Kidney (tissue), 14 donors: ENCODE data around the gene MAN1A1. TPM values are rescaled to one million over a fixed set of nuclear protein-coding genes. Genes with fewer than 3 reads are reported as not detected.

ENCODE experiments used
- DNase-seq, 5 donors: peaks; one replicate each; pipeline ENCODE4 v3.0.0-alpha.2; 2013 to 2020
- FAIRE-seq: peaks from 2 replicates; lab custom pipeline; 2012; peaks lifted over from hg19 to GRCh38; lab: Jason Lieb, UNC
- H3K27ac ChIP-seq, 2 donors: one replicate each; pipeline ENCODE4 v1.7.0; 2013; ENCODE audit warnings: low read depth in 2 of 2, low read length in 2 of 2, inconsistent platforms in 1 of 2
- H3K27me3 ChIP-seq: one replicate; pipeline ENCODE4 v1.7.1; 2013; ENCODE audit warnings: low read length, inconsistent platforms; ENCODE audit not compliant: control insufficient read depth, insufficient read depth
- H3K36me3 ChIP-seq, 3 donors: one replicate each; pipeline versions ENCODE4 v1.7.0 to v1.7.1; 2013; ENCODE audit warnings: low read length in 3 of 3, control low read depth in 1 of 3, inconsistent platforms in 1 of 3; ENCODE audit not compliant: insufficient read depth in 3 of 3, control insufficient read depth in 2 of 3
- H3K4me1 ChIP-seq, 3 donors: one replicate each; pipeline versions ENCODE4 v1.7.0 to v1.7.1; 2013; ENCODE audit warnings: low read length in 3 of 3, inconsistent platforms in 1 of 3, low read depth in 1 of 3; ENCODE audit not compliant: control insufficient read depth in 2 of 3, insufficient read depth in 2 of 3
- H3K4me3 ChIP-seq, 3 donors: one replicate each; pipeline versions ENCODE4 v1.7.0 to v1.8.1; 2013; ENCODE audit warnings: low read length in 3 of 3, control low read depth in 1 of 3, inconsistent platforms in 1 of 3
- H3K9ac ChIP-seq, 3 donors: one replicate each; pipeline versions ENCODE4 v1.7.0 to v1.7.1; 2013; ENCODE audit warnings: low read length in 3 of 3, control low read depth in 1 of 3, inconsistent platforms in 1 of 3
- H3K9me3 ChIP-seq, 3 donors: one replicate each; pipeline versions ENCODE4 v1.7.0 to v1.7.1; 2013; ENCODE audit warnings: low read length in 3 of 3, control low read depth in 1 of 3, inconsistent platforms in 1 of 3; ENCODE audit not compliant: control insufficient read depth in 2 of 3, insufficient read depth in 1 of 3
- CTCF ChIP-seq: IDR thresholded peaks from 3 replicates; pipeline ENCODE4 v1.5.1; 2012; ENCODE audit warnings: mild to moderate bottlenecking, moderate library complexity, borderline replicate concordance; ENCODE audit not compliant: insufficient read depth; ENCODE audit errors: extremely low read depth
- intact Hi-C: fragments of 100-400 bp; cut with DNase I; formaldehyde crosslinking; loops from one replicate; pipeline ENCODE4 v1.11.1; 2022
- polyA plus RNA-seq: library from polyadenylated mRNA; stranded (reverse); fragments of 350-450 nt; fragmentation: Illumina TruSeq; extraction: RNeasy Lipid Tissue Mini Kit (QIAGEN cat#74804); gene quantifications from one replicate; pipeline ENCODE4 v1.2.3, GENCODE V29; 2014; ENCODE audit warnings: low read depth, low replicate concordance; ENCODE audit not compliant: insufficient read depth
- total RNA-seq: library from RNA; stranded (reverse); fragmentation: NEBNext Ultra II Directional; extraction: Animal tissue kit (Norgen Biotek cat#: 25700); gene quantifications from one replicate; pipeline ENCODE4 v1.2.1, GENCODE V29; 2021
- donor health status: control.
- donor health status: control.
- donor health status: control.
- donor health status: control.
- donor health status: control.
- donor health status: DM: yes; HTN: yes; CAD: no.
- donor health status: Normal renal cell carcinoma (clear cell type).

The MAN1A1 gene
- total and polyA plus RNA-seq, 2 donors from 2014 or later, result 30.4 to 68.5 TPM

GRCh38 chr6:119127627-119128026 is 221.9 kb downstream of the MAN1A1 start:
- Histone ChIP-seq H3K27me3 (no peaks in the 10 kb centered on the region), H3K9ac (no peak overlapping the region), H3K36me3 (no peaks in the 10 kb centered on the region), H3K27ac (no peak overlapping the region), H3K9me3 (peaks cover 0 to 4% (median 0%) of the 10 kb centered on the region in 3 donors), H3K4me1 (peaks cover 0 to 2% (median 0%) of the 10 kb centered on the region in 3 donors), H3K4me3 (no peak overlapping the region)
- TF ChIP-seq CTCF, result no peak
- FAIRE-seq (no peak), DNase-seq (no peak)
- intact Hi-C loops, result no loop called here
